PC-3 (cell line): ENCODE data around the gene GCGR. TPM values are rescaled to one million over a fixed set of nuclear protein-coding genes. Genes with fewer than 3 reads are reported as not detected.

ENCODE experiments used
- ATAC-seq: fragments of 200-7000 bp; cut with Tn5 transposase; 2 replicates; pipeline ENCODE4 v1.9.1; 2020; ENCODE audit warnings: mild to moderate bottlenecking, moderate library complexity
- BruUV-seq: library from RNA; stranded (reverse); fragments of 400-500 nt; replicated peaks from 2 replicates; lab custom pipeline; 2021; lab: Mats Ljungman, UMichigan
- CTCF ChIA-PET: fragments of 300-600 bp; sonication (Branson Sonifier 250); formaldehyde crosslinking; loops from one replicate; lab custom pipeline; 2022; ENCODE audit warnings: antibody characterized with exemption; lab: Charles Lee
- POLR2A ChIA-PET: fragments of 300-600 bp; sonication (Branson Sonifier 250); formaldehyde crosslinking; loops from one replicate; lab custom pipeline; 2022; ENCODE audit warnings: antibody characterized with exemption; ENCODE audit not compliant: unreplicated experiment; lab: Charles Lee
- DNase-seq: peaks from one replicate; pipeline ENCODE4 v3.0.0-alpha.2; 2015
- H2AFZ ChIP-seq: fragments of 300-600 bp; sonication (generic); 2 replicates; pipeline ENCODE4 v1.6.0; 2016; ENCODE audit warnings: antibody characterized with exemption, low read length
- H3F3A ChIP-seq: fragments of 300-600 bp; sonication (generic); one replicate; pipeline ENCODE4 v1.6.0; 2017; ENCODE audit warnings: antibody characterized with exemption, low read length, control low read depth, mild to moderate bottlenecking; ENCODE audit not compliant: unreplicated experiment
- H3K27ac ChIP-seq: fragments of 300-600 bp; sonication (generic); 2 replicates; pipeline ENCODE4 v1.5.1; 2016; ENCODE audit warnings: mild to moderate bottlenecking, low read length
- H3K27me3 ChIP-seq: fragments of 300-600 bp; sonication (generic); 2 replicates; pipeline ENCODE4 v1.6.1; 2016; ENCODE audit warnings: low read length, mixed read lengths
- H3K36me3 ChIP-seq: fragments of 300-600 bp; sonication (generic); 2 replicates; pipeline ENCODE4 v1.6.1; 2016; ENCODE audit warnings: low read depth, mixed run types, low read length, mixed read lengths
- H3K4me1 ChIP-seq: fragments of 300-600 bp; sonication (generic); 2 replicates; pipeline ENCODE4 v1.5.1; 2016; ENCODE audit warnings: low read length; ENCODE audit not compliant: insufficient read depth
- H3K4me2 ChIP-seq: fragments of 300-600 bp; sonication (generic); 2 replicates; pipeline ENCODE4 v1.6.0; 2016; ENCODE audit warnings: low read length
- H3K4me3 ChIP-seq: fragments of 300-600 bp; sonication (generic); 2 replicates; pipeline ENCODE4 v1.5.1; 2016; ENCODE audit warnings: mild to moderate bottlenecking, low read length, mixed read lengths
- H3K79me2 ChIP-seq: fragments of 300-600 bp; sonication (generic); 2 replicates; pipeline ENCODE4 v1.6.1; 2017; ENCODE audit warnings: low read length, mixed read lengths
- H3K9ac ChIP-seq: fragments of 300-600 bp; sonication (generic); 2 replicates; pipeline ENCODE4 v1.6.0; 2016; ENCODE audit warnings: mild to moderate bottlenecking, low read length
- H3K9me2 ChIP-seq: fragments of 300-600 bp; sonication (generic); replicated peaks from 2 replicates; pipeline ENCODE4 v1.6.1; 2016; ENCODE audit warnings: mixed run types, low read length, mixed read lengths
- H3K9me3 ChIP-seq: fragments of 300-600 bp; sonication (generic); 2 replicates; pipeline ENCODE4 v1.6.1; 2016; ENCODE audit warnings: low read length, mixed read lengths
- H4K20me1 ChIP-seq: fragments of 300-600 bp; sonication (generic); 2 replicates; pipeline ENCODE4 v1.6.1; 2016; ENCODE audit warnings: low read length, mixed read lengths
- EZH2 ChIP-seq: fragments of 300-600 bp; sonication (generic); IDR thresholded peaks from one replicate; pipeline ENCODE4 v1.6.1; 2017; ENCODE audit warnings: antibody characterized with exemption, mild to moderate bottlenecking, low read length; ENCODE audit not compliant: unreplicated experiment
- EZH2phosphoT487 ChIP-seq: fragments of 300-600 bp; sonication (generic); IDR thresholded peaks from 2 replicates; pipeline ENCODE4 v1.6.1; 2018; ENCODE audit warnings: mild to moderate bottlenecking, antibody characterized with exemption, low read length, borderline replicate concordance
- intact Hi-C: fragments of 100-400 bp; cut with micrococcal nuclease; formaldehyde crosslinking; loops from 2 replicates; pipeline ENCODE4 v1.9.0; 2023
- total RNA-seq: library from RNA; depleted of rRNA; stranded (reverse); fragments of >200 nt; gene quantifications from 2 replicates; pipeline ENCODE4 v1.2.3, GENCODE V29; 2014
- TF ChIP-seq, protein P1 (sequence below): fragments of 300-600 bp; sonication (generic); conservative IDR thresholded peaks from 2 replicates; pipeline ENCODE4 v1.5.1; 2017; ENCODE audit warnings: antibody characterized with exemption, low read depth, mild to moderate bottlenecking, low read length

GCGR gene
- total RNA-seq, 1 experiment from 2014 or later: 0.11 TPM

GRCh38 chr17:81814748-81815645 is 11.0 kb downstream of the GCGR start:
- no peak for DNase-seq
- CTCF ChIA-PET: no interaction called here
- ATAC-seq: peak; percentile 36
- Histone ChIP-seq H3K9me3 (no peaks in the 10 kb centered on the region), H3K27me3 (no peaks in the 10 kb centered on the region), H3K9ac (no peak overlapping the region), H3F3A (no peaks in the 10 kb centered on the region), H3K27ac (no peak overlapping the region), H3K4me1 (peaks cover 10% of the 10 kb centered on the region), H3K36me3 (no peaks in the 10 kb centered on the region), H3K9me2 (no peaks in the 10 kb centered on the region), H4K20me1 (no peaks in the 10 kb centered on the region), H2AFZ (no peak overlapping the region), H3K79me2 (no peaks in the 10 kb centered on the region), H3K4me3 (no peak overlapping the region), H3K4me2 (no peak overlapping the region)
- no TSS peak for BruUV-seq
- TF ChIP-seq EZH2phosphoT487 (no peak), EZH2 (no peak)
- TF ChIP-seq, protein P1, sequence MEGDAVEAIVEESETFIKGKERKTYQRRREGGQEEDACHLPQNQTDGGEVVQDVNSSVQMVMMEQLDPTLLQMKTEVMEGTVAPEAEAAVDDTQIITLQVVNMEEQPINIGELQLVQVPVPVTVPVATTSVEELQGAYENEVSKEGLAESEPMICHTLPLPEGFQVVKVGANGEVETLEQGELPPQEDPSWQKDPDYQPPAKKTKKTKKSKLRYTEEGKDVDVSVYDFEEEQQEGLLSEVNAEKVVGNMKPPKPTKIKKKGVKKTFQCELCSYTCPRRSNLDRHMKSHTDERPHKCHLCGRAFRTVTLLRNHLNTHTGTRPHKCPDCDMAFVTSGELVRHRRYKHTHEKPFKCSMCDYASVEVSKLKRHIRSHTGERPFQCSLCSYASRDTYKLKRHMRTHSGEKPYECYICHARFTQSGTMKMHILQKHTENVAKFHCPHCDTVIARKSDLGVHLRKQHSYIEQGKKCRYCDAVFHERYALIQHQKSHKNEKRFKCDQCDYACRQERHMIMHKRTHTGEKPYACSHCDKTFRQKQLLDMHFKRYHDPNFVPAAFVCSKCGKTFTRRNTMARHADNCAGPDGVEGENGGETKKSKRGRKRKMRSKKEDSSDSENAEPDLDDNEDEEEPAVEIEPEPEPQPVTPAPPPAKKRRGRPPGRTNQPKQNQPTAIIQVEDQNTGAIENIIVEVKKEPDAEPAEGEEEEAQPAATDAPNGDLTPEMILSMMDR: no peak
- intact Hi-C loops: no loop called here
- POLR2A ChIA-PET: interaction anchor here (0.6 kb wide), 1 partner anchor 76 kb away, joined by 11 read pairs; no protein-coding TSS in a partner anchor

DNA sequence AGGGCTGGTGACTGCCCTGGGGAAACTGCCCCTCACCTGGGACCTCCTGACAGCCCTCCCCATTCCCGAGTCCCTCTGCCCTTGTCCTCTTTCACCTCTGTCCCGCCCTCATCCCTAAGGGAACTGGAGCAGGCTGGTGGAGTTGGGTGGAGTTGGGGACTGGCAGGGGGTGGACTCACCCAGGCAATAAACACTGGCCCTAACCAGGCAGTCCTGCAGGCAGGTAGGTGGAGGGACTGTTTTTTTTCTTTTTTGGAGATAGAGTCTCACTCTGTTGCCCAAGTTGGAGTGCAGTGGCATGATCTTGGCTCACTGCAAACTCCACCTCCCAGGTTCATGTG is 11.7 kb downstream of the GCGR start:
- Histone ChIP-seq H3K36me3 (no peaks in the 10 kb centered on the region), H3F3A (no peaks in the 10 kb centered on the region), H3K9me3 (no peaks in the 10 kb centered on the region), H3K4me3 (no peak overlapping the region), H3K27ac (no peak overlapping the region), H3K79me2 (no peaks in the 10 kb centered on the region), H2AFZ (no peak overlapping the region), H4K20me1 (no peaks in the 10 kb centered on the region), H3K4me1 (peaks cover 10% of the 10 kb centered on the region), H3K9me2 (no peaks in the 10 kb centered on the region), H3K9ac (no peak overlapping the region), H3K27me3 (no peaks in the 10 kb centered on the region), H3K4me2 (no peak overlapping the region)
- ATAC-seq (peak; percentile 8; the same call in 1 of the 2 replicates), DNase-seq (no peak)
- POLR2A ChIA-PET: interaction anchor here (0.6 kb wide), 1 partner anchor 76 kb away, joined by 11 read pairs; no protein-coding TSS in a partner anchor
- BruUV-seq: no TSS peak
- intact Hi-C loops: no loop called here
- CTCF ChIA-PET: no interaction called here
- TF ChIP-seq, protein P1: no peak
- no peak for TF ChIP-seq EZH2phosphoT487
- no peak for TF ChIP-seq EZH2

- Histone ChIP-seq H2AFZ (no peak overlapping the region), H3F3A (no peaks in the 10 kb centered on the region), H3K36me3 (no peaks in the 10 kb centered on the region), H3K79me2 (no peaks in the 10 kb centered on the region), H3K9ac (no peak overlapping the region), H3K9me3 (no peaks in the 10 kb centered on the region), H3K9me2 (no peaks in the 10 kb centered on the region), H3K27me3 (no peaks in the 10 kb centered on the region), H3K4me2 (no peak overlapping the region), H3K4me3 (no peak overlapping the region), H3K27ac (no peak overlapping the region), H3K4me1 (peaks cover 14% of the 10 kb centered on the region), H4K20me1 (no peaks in the 10 kb centered on the region)
- intact Hi-C loops: no loop called here
- BruUV-seq: no TSS peak
- ChIA-PET POLR2A (no interaction called here), CTCF (no interaction called here)
- TF ChIP-seq, protein P1: no peak
- TF ChIP-seq EZH2 (no peak), EZH2phosphoT487 (no peak)
- DNase-seq: no peak
- ATAC-seq: no peak
Observed at GRCh38 chr17:81817758-81818147, 13.8 kb downstream of the GCGR start.
